ENCODE data around the gene PFKFB4. TPM values are rescaled to one million over a fixed set of nuclear protein-coding genes. Genes with fewer than 3 reads are reported as not detected.
"Not testable (repeated sequence)": the region's sequence is repeated elsewhere in the genome, so short reads cannot be mapped to it uniquely, and the experiment has no call there.

PFKFB4 gene
- total RNA-seq, 1 donor from 2014 or later, result 39.7 TPM

GRCh38 chr3:48536785-48537184 lies 19.8 kb downstream of the PFKFB4 start:
- peaks cover 15% of the 10 kb centered on the region for H3K36me3 Mint-ChIP-seq (ENCODE audit: insufficient read depth)
- H3K27me3 Mint-ChIP-seq, result no peaks in the 10 kb centered on the region
- no peaks in the 10 kb centered on the region for H3K4me1 Mint-ChIP-seq (ENCODE audit: low read depth)
- H3K4me3 Mint-ChIP-seq (ENCODE audit: low read depth), result no peak overlapping the region
- DNase-seq (ENCODE audit: low spot score, unreplicated experiment), result no peak
- TF ChIP-seq, protein P1, sequence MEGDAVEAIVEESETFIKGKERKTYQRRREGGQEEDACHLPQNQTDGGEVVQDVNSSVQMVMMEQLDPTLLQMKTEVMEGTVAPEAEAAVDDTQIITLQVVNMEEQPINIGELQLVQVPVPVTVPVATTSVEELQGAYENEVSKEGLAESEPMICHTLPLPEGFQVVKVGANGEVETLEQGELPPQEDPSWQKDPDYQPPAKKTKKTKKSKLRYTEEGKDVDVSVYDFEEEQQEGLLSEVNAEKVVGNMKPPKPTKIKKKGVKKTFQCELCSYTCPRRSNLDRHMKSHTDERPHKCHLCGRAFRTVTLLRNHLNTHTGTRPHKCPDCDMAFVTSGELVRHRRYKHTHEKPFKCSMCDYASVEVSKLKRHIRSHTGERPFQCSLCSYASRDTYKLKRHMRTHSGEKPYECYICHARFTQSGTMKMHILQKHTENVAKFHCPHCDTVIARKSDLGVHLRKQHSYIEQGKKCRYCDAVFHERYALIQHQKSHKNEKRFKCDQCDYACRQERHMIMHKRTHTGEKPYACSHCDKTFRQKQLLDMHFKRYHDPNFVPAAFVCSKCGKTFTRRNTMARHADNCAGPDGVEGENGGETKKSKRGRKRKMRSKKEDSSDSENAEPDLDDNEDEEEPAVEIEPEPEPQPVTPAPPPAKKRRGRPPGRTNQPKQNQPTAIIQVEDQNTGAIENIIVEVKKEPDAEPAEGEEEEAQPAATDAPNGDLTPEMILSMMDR (IDR thresholded peaks at IDR 0.05; ENCODE audit: unreplicated experiment), result no peak
- H3K9me3 Mint-ChIP-seq (ENCODE audit: low read depth), result no peaks in the 10 kb centered on the region
- H3K27ac Mint-ChIP-seq, result no peak overlapping the region

DNA sequence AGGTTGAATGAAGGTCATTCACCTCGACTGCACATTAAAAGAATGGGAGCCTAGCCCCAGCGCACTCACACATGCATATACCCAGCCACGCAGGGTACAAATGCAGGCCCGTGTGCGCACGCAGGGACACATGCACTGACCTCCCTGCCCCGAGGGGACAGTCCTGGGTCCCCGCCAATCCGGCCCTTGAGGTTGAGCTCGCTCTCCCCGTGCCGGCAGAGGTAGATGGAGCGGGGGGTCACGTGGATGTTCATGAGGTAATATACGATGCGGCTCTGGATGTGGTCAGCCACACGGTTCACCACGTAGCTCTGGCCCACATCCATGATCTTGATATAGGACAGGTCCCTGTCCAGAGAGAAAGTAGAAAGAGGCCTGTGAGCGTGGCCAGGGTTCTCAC lies 20.5 kb downstream of the PFKFB4 start:
- H3K27ac Mint-ChIP-seq, result no peak overlapping the region
- DNase-seq (ENCODE audit: low spot score, unreplicated experiment), result no peak
- no peaks in the 10 kb centered on the region for H3K4me1 Mint-ChIP-seq (ENCODE audit: low read depth)
- H3K9me3 Mint-ChIP-seq (ENCODE audit: low read depth), result no peaks in the 10 kb centered on the region
- peaks cover 14% of the 10 kb centered on the region for H3K36me3 Mint-ChIP-seq (ENCODE audit: insufficient read depth)
- no peak overlapping the region for H3K4me3 Mint-ChIP-seq (ENCODE audit: low read depth)
- TF ChIP-seq, protein P1 (IDR thresholded peaks at IDR 0.05; ENCODE audit: unreplicated experiment), result no peak
- H3K27me3 Mint-ChIP-seq, result no peaks in the 10 kb centered on the region

DNA sequence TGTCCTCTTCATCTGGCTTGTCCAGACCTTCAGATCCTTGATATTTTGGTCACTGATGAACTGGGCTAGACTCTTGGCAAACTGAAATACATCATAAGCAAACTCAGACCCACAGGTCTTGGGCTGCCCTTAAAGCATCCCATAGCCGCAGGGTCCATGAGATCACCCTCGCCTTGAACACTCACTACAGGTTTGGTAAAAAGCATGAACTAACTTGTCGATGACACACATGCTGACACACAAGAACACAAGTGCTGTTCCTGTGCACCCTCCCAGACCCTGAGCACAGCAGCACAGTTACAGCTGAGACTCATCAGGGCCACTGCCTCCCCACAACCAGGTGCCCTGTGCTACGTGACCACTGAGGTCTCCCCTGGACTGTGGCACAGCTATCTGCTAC lies 21.0 kb downstream of the PFKFB4 start:
- TF ChIP-seq, protein P1 (IDR thresholded peaks at IDR 0.05; ENCODE audit: unreplicated experiment), result no peak
- Mint-ChIP-seq H3K27ac (no peak overlapping the region), H3K4me3 (ENCODE audit: low read depth) (no peak overlapping the region), H3K27me3 (no peaks in the 10 kb centered on the region), H3K4me1 (ENCODE audit: low read depth) (no peaks in the 10 kb centered on the region), H3K36me3 (ENCODE audit: insufficient read depth) (peaks cover 14% of the 10 kb centered on the region), H3K9me3 (ENCODE audit: low read depth) (no peaks in the 10 kb centered on the region)
- no peak for DNase-seq (ENCODE audit: low spot score, unreplicated experiment)

DNA sequence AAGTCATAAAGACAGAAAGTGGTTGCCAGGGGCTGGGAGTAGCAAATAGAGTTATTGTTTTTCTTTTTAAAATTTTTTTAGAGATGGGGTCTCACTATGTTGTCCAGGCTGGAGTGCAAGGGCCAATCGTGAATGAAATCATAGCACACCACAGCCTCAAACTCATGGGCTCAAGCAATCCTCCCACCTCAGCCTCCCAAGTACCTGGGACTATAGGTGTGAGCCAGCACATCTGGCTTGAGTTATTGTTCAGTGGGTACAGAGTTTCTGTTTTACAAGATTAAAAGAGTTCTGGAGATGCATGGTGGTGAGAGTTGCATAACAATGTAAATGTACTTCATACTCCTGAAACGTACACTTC lies 23.6 kb downstream of the PFKFB4 start:
- no peak for DNase-seq (ENCODE audit: low spot score, unreplicated experiment)
- no peak overlapping the region for H3K4me3 Mint-ChIP-seq (ENCODE audit: low read depth)
- no peak overlapping the region for H3K27ac Mint-ChIP-seq
- TF ChIP-seq, protein P1 (IDR thresholded peaks at IDR 0.05; ENCODE audit: unreplicated experiment), result no peak
- H3K27me3 Mint-ChIP-seq, result no peaks in the 10 kb centered on the region
- H3K9me3 Mint-ChIP-seq (ENCODE audit: low read depth), result no peaks in the 10 kb centered on the region
- no peaks in the 10 kb centered on the region for H3K4me1 Mint-ChIP-seq (ENCODE audit: low read depth)
- peaks cover 18% of the 10 kb centered on the region for H3K36me3 Mint-ChIP-seq (ENCODE audit: insufficient read depth)

DNA sequence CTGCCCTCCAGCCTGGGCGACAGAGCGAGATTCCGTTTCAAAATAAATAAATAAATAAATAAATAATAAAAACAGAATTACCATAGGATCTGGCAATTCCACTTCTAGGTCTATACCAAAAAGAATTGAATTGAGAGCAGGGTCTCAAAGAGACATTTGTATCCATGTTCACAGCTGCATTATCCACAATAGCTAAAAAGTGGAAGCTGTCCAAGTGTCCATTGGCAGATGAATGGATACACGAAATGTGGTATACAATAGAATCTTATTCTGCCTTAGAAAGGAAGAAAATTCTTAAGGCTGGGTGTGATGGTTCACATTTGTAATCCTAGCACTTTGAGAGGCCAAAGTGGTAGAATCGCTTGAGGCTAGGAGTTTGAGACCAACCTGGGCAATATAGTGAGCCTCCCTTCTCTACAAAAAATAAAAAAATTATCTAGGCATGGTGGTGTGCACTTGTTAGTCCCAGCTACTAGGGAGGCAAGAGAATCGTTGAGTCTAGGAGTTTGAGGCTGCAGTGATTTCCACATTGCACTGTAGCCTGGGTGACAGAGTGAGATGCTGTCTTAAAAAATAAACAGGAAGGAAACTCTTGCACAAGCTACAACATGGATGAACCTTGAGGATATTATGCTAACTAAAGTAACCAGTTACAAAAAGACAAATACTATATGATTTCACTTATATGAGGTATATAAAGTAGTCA lies 24.2 kb downstream of the PFKFB4 start:
- Mint-ChIP-seq H3K27ac (no peak overlapping the region), H3K4me1 (ENCODE audit: low read depth) (no peaks in the 10 kb centered on the region), H3K9me3 (ENCODE audit: low read depth) (no peaks in the 10 kb centered on the region), H3K36me3 (ENCODE audit: insufficient read depth) (peaks cover 18% of the 10 kb centered on the region), H3K27me3 (no peaks in the 10 kb centered on the region), H3K4me3 (ENCODE audit: low read depth) (no peak overlapping the region)
- no peak for DNase-seq (ENCODE audit: low spot score, unreplicated experiment)
- TF ChIP-seq, protein P1 (IDR thresholded peaks at IDR 0.05; ENCODE audit: unreplicated experiment), result no peak

- not testable (repeated sequence) for H3K9me3 Mint-ChIP-seq (ENCODE audit: low read depth); H3K4me1 Mint-ChIP-seq (ENCODE audit: low read depth); H3K27ac Mint-ChIP-seq; DNase-seq (ENCODE audit: low spot score, unreplicated experiment); H3K27me3 Mint-ChIP-seq; H3K4me3 Mint-ChIP-seq (ENCODE audit: low read depth)
- H3K36me3 Mint-ChIP-seq (ENCODE audit: insufficient read depth), result peaks cover 20% of the 10 kb centered on the region
Measured at GRCh38 chr3:48530701-48531100, 25.9 kb downstream of the PFKFB4 start.

All from progenitor cell of endocrine pancreas (in vitro differentiated cells).